ENCODE data around the gene PPP1R36. TPM values are rescaled to one million over a fixed set of nuclear protein-coding genes. Genes with fewer than 3 reads are reported as not detected.

PPP1R36 gene
- total and polyA plus RNA-seq, 2 of the 13 experiments (the other 11 are each of a cell fraction or from before 2014, with no cell fraction given), result 0.11 to 0.17 TPM

- TF ChIP-seq ZNF800 (CRISPR knock-in tag; IDR thresholded peaks at IDR 0.05) (0 out of 2 replicates have a peak, but pooled peaks have one; percentile 25), ZNF7 (CRISPR knock-in tag; IDR thresholded peaks at IDR 0.05) (no peak), ZNF557 (CRISPR knock-in tag; IDR thresholded peaks at IDR 0.05) (no peak; the same call in 1 of the 2 replicates), ZNF687 (CRISPR knock-in tag; IDR thresholded peaks at IDR 0.05) (peak; percentile 95), ARID2 (CRISPR knock-in tag; IDR thresholded peaks at IDR 0.05; ENCODE audit: borderline replicate concordance) (no peak), ZNF549 (CRISPR knock-in tag; IDR thresholded peaks at IDR 0.05) (peak; percentile 12; the same call in 1 of the 2 replicates), THAP11 (CRISPR knock-in tag; IDR thresholded peaks at IDR 0.05) (peak; percentile 73), SOX6 (IDR thresholded peaks at IDR 0.05) (no peak), SOX6 (CRISPR knock-in tag; IDR thresholded peaks at IDR 0.05) (no peak), ATF1 (CRISPR knock-in tag; IDR thresholded peaks at IDR 0.05) (no peak)
- TF ChIP-seq, protein P1, sequence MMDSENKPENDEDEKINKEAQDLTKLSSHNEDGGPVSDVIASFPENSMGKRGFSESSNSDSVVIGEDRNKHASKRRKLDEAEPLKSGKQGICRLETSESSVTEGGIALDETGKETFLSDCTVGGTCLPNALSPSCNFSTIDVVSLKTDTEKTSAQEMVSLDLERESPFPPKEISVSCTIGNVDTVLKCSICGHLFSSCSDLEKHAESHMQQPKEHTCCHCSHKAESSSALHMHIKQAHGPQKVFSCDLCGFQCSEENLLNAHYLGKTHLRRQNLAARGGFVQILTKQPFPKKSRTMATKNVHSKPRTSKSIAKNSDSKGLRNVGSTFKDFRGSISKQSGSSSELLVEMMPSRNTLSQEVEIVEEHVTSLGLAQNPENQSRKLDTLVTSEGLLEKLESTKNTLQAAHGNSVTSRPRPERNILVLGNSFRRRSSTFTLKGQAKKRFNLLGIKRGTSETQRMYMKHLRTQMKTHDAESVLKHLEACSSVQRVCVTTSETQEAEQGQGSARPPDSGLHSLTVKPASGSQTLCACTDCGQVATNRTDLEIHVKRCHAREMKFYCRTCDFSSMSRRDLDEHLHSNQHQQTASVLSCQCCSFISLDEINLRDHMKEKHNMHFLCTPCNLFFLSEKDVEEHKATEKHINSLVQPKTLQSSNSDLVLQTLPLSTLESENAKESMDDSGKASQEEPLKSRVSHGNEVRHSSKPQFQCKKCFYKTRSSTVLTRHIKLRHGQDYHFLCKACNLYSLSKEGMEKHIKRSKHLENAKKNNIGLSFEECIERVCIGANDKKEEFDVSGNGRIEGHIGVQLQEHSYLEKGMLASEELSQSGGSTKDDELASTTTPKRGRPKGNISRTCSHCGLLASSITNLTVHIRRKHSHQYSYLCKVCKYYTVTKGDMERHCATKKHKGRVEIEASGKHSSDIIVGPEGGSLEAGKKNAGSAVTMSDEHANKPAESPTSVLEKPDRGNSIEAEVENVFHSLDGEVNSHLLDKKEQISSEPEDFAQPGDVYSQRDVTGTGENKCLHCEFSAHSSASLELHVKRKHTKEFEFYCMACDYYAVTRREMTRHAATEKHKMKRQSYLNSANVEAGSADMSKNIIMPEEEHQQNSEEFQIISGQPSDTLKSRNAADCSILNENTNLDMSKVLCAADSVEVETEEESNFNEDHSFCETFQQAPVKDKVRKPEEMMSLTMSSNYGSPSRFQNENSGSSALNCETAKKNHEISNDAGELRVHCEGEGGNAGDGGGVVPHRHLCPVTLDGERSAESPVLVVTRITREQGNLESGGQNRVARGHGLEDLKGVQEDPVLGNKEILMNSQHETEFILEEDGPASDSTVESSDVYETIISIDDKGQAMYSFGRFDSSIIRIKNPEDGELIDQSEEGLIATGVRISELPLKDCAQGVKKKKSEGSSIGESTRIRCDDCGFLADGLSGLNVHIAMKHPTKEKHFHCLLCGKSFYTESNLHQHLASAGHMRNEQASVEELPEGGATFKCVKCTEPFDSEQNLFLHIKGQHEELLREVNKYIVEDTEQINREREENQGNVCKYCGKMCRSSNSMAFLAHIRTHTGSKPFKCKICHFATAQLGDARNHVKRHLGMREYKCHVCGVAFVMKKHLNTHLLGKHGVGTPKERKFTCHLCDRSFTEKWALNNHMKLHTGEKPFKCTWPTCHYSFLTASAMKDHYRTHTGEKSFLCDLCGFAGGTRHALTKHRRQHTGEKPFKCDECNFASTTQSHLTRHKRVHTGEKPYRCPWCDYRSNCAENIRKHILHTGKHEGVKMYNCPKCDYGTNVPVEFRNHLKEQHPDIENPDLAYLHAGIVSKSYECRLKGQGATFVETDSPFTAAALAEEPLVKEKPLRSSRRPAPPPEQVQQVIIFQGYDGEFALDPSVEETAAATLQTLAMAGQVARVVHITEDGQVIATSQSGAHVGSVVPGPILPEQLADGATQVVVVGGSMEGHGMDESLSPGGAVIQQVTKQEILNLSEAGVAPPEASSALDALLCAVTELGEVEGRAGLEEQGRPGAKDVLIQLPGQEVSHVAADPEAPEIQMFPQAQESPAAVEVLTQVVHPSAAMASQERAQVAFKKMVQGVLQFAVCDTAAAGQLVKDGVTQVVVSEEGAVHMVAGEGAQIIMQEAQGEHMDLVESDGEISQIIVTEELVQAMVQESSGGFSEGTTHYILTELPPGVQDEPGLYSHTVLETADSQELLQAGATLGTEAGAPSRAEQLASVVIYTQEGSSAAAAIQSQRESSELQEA (CRISPR knock-in tag; IDR thresholded peaks at IDR 0.05; ENCODE audit: not compliant biosample characterization), result peak; percentile 12
- TF ChIP-seq, protein P2, sequence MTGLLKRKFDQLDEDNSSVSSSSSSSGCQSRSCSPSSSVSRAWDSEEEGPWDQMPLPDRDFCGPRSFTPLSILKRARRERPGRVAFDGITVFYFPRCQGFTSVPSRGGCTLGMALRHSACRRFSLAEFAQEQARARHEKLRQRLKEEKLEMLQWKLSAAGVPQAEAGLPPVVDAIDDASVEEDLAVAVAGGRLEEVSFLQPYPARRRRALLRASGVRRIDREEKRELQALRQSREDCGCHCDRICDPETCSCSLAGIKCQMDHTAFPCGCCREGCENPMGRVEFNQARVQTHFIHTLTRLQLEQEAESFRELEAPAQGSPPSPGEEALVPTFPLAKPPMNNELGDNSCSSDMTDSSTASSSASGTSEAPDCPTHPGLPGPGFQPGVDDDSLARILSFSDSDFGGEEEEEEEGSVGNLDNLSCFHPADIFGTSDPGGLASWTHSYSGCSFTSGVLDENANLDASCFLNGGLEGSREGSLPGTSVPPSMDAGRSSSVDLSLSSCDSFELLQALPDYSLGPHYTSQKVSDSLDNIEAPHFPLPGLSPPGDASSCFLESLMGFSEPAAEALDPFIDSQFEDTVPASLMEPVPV (CRISPR knock-in tag; IDR thresholded peaks at IDR 0.05), result 0 out of 2 replicates have a peak, but pooled peaks have one; percentile 28
These were observed 46.1 kb upstream of the PPP1R36 start, which contains the start of gene ZBTB25 (continued) for GRCh38 chr14:64503434-64504309.

Data from HepG2 (cell line).